ENCODE measurements around the gene TRHDE.

GRCh38 chr12:72622556-72622955, 350.4 kb downstream of the TRHDE start:
- TF ChIP-seq CTCF (IDR thresholded peaks at IDR 0.05; ENCODE audit: extremely low read depth in 1 of 2, insufficient read depth in 1 of 2, low read depth in 1 of 2, low read length in 2 of 2), result no peak
- TF ChIP-seq EZH2 (IDR thresholded peaks at IDR 0.05; ENCODE audit: borderline replicate concordance, low read depth, low read length, severe bottlenecking), result no peak
